CD4-positive, alpha-beta T cell treated with Interleukin-6 for 4 hours (primary cell): ENCODE measurements around the gene CCDC102A.
"Not testable (repeated sequence)": the region's sequence is repeated elsewhere in the genome, so short reads cannot be mapped to it uniquely, and the experiment has no call there.

Experiments
- DNase-seq: peaks from one replicate; pipeline ENCODE4 v3.0.0-alpha.2; 2020; ENCODE audit warnings: mixed read lengths

CCDC102A gene

DNA sequence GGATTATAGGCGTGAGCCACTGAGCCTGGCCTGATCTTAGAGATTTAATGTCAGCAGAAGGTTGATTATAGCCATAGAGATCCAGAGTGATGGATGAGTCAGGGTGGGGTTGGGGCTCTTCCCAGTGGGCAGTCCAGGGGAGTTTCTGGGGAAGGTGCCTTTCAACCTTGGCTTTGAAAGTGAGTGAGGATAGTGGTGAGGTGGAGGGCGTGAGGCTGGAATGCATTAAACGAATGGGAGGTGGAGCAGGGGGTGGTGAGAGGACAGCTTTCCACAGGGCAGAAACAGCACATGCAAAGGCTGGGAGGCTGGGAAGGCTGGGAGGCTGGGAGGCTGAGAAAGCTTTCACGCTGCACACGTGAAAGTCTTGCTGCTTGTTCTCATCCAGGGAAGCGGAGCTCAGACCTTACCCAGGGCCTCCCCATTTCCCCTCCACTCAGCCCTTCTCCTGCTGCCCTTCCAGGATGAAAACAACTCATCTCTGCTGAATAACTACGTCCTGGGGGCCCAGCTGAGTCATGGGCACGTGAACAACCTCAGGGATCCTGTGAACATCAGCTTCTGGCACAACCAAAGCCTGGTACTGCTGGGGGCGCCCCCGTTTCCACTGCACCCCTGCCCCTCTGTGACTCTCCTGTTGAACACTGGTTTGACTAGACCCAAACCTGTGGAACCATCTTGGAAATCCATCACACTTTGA, 28.4 kb upstream of the CCDC102A start:
- no peak for DNase-seq

DNA sequence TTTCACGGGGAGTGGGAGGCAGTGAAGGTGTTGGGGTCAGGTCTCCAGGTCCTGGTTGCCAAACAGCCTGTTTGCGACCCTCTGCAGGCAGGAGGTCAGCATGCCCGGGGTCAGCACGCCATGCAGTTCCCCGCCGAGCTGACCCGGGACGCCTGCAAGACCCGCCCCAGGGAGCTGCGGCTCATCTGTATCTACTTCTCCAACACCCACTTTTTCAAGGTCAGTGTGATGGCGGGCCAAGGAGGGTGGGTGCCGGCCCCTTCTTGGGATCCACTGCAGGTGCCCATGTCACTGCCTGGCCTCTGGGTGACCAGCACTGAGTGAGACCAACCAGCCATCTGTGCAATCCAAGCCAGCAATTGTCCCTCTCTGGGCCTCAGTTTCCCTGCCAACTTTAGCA, 27.4 kb upstream of the CCDC102A start:
- DNase-seq = no peak

DNA sequence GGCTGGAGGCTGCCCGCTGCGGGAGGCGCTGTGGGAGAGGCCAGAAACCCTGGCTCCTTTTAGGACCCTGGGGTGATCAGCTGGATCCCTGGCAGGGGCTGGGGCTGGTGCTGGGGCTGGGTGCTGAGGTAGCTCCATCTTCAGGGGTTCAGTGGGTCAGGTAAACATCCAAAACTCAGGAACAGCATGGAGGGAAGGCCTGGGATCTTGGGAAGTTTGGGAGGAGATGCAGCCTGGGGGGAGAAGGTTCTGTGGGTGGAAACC, 27.0 kb upstream of the CCDC102A start:
- no peak for DNase-seq

DNA sequence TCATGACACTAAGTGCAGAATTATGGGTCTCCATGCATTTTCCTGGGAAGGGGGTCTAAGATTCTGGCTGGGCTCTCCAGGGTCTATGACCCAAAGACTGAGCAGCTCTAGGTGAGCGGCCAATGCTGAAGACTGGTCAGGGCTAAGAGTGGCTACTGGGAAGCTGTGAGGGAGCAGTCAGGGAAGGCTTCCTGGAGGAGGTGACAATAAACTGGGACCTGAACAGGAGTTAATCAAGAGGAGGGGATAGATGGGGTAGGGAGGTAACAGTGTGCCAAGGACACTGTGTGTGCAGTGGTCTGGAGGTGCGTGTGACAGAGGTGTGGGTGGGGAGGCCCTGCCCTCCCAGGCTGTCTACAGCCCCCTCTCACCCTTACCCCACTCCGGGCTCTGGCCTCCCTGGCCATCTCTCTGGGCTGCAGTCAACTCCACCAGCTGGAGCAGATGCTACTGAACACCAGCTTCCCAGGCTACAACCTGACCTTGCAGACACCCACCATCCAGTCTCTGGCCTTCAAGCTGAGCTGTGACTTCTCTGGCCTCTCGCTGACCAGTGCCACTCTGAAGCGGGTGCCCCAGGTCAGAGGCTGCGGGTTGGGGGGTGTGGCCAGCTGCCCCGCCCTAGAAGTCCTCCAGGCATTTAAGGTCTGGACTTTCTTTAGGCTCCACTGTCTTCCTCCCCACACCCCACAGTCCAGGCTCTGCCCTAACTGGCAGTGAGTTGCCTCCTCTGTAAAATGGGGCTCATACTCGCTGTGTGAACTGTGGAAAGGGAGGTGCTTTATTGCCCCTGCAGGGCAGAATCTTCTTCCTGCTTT, 26.5 kb upstream of the CCDC102A start:
- DNase-seq = no peak

DNA sequence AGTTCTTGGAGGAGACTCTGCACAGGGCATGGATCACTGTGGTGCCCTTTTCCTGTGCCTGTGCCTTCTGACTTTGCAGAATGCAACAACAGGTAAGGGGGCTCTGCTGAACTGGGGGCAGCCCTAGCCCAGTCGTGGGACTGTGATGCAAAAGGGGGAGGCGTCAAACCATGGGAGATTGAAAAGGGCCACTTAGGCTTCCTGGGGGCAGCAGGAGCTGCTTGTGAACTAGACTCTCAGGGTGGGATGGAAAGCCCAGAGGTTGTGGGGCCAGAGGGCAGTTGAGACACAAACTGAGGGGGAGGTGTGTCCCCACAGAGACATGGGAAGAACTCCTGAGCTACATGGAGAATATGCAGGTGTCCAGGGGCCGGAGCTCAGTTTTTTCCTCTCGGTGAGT, 25.7 kb upstream of the CCDC102A start:
- no peak for DNase-seq

DNA sequence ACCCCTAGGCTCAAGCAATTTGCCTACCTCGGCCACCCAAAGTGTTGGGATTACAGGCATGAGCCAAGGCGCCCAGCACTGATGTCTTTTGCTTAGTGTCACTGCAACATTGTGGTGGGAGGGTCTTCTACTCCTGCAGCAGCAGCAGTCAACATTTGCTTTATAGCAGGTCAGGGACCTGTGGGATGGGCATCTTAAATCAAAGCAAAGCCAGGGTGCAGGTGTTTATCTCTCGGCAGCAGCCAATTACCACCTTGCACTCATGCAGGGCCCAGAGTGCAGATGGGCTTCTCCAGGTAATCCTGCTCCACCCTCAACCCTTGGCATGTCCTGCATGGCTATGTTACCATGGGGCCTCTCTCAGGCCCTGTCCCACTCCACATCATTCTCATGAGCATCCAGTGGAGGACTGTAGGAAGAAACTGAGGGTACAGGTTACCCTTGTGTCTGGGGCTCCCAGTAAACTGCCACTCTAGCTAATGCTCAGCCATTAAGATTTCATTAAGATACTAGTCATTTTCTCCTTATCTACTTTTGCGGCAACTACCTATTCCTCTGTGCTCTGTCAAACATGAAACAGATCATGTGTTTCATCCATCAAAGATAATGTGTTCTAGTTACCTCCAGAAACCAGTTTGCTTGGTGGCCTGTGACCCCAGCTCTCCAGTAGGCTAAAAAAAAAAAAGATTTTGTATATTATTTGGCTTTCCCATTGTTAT, 22.9 kb upstream of the CCDC102A start:
- no peak for DNase-seq

DNA sequence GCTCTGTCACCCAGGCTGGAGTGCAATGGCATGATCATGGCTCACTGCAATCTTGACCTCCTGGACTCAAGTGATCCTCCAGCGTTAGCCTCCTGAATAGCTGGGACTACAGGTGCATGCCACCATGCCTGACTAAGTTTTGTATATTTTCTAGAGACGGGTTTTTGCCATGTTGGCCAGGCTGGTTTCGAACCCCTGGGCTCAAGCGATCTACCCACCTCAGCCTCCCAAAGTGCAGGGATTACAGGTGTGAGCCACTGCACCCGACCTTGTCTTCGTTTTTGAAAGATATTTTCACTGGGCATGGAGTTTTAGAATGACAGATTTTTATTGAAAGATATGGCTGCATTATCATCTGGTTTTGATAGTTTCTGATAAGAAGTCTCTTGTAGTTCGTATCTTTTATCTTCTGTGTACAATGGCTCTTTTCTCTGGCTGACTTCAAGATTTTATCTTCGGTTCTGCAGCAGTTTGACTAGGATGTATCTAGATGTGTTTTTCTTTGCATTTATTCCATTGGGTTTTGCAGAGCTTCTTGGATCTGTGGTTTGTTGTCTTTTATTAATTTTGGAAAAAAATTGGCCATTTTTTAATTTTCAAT, 20.7 kb upstream of the CCDC102A start:
- DNase-seq = no peak

DNA sequence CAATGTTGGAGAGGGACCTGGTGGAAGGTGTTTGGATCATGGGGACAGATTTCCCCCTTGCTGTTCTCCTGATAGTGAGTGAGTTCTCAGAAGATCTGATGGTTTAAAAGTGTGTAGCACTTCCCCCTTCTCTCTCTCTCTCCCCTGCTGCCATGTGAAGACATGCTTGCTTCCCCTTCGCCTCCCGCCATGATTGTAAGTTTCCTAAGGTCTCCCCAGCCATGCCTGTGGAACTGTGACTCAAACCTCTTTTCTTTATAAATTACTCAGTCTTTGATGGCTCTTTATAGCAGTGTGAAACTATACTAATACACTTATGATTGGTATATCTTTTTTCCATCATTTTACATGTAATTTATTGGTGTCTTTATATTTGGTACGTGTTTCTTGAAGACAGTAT, 19.5 kb upstream of the CCDC102A start:
- DNase-seq = no peak

DNA sequence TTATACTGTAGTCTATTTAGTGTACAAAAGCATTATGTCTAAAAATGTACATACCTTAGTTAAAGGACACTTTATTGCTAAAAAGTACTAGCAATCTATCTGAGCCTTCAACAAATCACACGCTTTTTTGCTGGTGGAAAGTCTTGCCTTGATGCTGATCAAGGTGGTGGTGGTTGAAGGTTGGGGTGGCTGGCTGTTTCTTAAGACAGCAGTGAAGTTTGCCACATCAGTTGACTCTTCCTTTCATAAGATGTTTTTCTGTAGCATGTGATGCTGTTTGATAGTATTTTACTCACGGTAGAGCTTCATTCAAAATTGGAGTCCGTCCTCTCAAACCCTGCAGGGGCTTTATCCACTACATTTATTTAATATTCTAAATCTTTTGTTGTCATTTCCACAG, 14.7 kb upstream of the CCDC102A start:
- no peak for DNase-seq

DNA sequence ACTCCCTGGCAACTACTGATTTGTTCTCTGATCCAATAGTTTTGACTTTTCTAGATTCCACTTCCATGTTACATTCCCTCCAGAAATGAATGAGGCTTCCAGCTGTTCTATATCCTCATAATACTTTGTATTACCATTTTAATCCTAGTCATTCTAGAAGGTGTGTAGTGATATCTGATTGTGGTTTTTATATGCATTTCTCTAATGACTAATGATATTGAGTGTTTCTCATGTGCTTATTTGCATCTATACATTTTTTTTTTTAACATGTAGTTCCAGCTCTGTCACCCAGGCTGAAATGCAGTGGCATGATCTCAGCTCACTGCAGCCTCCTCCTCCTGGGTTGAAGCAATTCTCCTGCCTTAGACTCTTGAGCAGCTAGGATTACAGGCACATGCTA, 13.4 kb upstream of the CCDC102A start:
- DNase-seq = no peak

DNA sequence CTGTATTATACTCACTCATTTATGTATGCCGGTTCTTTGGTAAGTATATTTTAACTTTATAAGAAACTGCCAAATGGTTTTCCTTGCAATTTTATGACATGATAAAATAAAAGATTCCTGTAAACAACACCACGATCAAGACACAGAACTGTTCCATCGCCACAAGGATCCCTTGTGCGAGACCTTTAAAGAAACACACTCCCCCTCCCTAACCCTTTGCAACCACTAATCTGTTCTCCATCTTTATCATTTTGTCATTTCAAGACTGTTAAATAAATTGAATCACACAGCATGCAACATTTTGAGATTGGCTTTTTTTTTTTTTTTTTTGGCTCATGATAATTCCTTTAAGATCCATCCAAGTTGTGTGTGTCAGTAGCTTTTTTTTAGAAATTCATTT, 12.0 kb upstream of the CCDC102A start:
- no peak for DNase-seq

DNA sequence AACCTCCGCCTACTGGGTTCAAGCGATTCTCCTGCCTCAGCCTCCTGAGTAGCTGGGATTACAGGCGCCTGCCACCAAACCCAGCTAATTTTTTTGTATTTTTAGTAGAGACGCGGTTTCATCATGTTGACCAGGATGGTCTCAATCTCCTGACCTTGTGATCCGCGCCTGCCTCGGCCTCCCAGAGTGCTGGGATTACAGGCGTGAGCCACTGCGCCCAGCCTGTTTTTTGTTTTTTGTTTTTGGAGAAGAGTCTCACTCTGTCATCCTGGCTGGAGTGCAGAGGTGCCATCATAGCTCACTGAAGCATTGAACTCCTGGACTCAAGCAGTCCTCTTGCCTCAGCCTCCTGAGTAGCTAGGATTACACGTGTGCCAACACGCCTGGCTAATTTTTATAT, 11.2 kb upstream of the CCDC102A start:
- DNase-seq = not testable (repeated sequence)

DNA sequence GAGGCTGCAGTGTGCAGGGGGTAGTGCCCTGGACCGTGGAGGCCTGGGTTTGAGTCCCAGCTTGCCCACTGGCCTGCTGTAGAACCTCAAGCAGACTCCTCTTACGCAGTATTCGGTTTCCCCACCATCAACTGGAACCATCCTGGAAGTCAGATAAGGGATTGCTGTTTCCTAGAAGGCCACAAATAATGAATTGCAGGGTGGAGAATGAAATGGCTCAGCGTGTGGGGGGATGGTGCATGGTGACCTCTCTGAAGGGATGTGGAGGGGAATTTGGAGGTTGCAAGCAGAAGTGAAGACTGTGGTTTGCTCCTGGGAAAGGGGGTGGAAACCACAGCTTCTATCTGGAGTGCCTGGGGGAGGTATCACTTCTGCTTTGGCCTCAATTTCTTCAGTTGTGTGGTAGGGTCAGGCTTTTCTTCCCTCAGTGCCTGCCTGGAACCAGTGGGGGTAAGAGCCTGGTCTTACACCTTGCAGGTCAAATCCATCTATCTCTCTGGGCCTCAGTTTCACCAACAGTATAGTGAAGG, 7.8 kb upstream of the CCDC102A start:
- DNase-seq = no peak

DNA sequence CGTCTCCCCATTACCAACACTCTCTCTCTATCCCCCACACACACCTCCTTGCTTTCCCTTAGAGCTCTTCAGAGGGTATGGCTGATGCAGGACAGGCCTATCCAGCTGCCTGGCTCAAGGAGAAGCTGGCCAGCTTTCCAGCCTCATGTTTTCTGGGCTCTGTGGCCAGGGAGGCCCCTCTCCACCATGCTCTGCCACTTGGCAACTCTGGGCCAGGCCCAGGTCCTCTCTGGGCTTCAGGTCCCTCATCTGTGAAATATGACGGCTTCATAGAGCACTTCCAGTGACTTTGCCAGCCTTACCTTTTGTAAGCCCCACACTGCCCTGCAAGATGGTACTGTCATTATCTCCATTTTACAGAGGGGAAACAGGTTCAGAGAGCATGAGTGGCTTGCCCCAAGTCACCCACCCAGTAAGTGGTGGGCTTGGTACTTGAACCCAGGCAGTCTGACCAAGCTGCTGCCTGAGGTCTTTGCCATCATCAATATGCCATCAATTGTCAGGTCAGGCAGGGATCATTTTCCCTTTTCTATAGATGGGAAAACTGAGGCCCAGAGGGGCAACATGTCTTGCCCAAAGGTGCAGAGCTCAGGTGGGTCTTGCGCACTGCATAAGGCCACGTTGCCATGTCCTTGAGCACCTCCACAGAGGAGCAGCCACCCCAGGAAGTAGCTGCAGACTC, 5.5 kb upstream of the CCDC102A start:
- DNase-seq = no peak

DNA sequence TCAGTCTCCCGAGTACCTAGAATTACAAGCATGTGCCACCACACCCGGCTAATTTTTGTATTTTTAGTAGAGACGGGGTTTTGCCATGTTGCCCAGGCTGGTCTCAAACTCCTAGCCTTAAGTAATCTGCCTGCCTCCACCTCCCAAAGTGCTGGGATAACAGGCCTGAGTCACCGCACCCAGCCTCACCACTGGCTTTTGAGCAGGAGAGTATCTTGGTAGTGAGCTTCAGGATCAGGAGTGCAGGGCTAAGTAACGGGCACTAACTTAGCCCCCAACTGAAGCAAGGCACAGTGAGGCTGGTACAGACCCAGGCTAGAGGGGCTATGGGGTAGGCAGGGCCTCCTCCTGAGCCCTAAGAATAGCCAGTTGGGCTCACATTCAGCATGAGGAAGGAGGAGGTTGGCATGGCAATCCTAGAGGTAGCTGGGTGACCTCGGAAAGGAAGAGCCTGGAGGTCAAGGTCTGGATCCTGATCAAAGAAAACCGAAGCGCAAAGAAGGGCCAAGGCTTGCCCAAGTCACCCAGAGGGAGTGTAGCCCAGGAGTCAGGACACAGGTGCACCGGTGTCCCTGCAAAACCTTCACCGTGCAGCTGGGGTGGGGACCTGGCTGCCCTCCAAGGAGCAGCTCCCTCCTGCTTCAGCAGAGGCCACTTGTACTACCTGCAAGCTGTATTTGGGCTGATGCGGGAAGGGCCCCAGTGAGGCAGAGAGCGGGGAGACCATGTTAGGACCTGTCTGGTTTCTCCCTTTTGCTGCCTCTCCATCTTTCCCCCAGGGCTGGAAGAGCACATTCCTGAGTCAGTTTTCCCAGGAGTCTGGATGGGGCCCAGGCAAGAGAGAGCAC, 4.8 kb upstream of the CCDC102A start:
- DNase-seq = no peak

DNA sequence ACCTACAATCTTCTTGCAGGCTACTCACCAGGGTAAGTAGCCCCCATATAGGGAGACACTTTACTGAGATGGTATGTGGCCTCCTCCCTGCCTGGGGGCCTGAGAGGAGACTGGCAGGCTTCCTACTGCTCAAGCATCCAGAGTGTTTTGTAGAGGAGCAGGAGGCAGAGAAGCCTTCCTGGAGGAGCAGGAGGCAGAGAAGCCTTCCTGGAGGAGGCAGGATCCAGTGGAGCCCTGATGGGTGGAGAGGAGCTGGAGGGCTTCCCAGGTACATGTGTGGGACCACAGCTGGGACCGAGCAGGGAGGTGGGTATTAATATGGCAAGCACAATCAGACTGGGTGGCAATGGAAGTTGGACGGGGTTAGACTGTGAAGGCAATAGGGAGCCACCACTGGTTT, 4.0 kb upstream of the CCDC102A start:
- no peak for DNase-seq

DNA sequence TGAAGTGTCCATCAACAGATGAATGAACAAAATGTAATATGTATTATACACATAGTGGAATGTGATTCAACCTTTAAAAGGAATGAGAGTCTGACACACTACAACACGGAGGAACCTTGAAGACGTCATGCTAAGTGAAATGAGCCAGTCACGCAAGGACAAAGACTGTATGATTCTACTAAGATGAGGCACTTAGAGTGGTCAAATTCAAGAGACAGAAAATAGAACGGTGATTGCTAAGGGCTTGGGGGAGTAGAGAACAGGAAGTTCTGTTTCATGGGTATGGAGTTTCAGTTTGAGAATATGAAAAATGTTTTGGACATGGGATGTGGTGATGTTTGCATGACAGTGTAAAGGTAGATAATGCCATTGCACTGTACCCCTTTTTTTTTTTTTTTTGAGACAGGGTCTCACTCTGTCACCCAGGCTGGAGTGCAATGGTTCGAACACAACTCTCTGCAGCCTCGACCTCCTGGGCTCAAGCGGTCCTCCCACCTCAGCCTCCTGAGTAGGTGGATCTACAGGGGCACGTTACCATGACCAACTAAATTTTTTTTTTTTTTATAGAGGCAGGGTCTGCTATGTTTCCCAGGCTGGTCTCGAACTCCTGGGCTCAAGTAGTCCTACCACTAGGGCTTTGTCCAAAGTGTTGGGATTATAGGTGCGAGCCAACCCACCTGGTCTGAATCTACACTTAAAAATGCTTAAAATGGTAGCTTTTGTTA, 2.9 kb upstream of the CCDC102A start:
- no peak for DNase-seq

DNA sequence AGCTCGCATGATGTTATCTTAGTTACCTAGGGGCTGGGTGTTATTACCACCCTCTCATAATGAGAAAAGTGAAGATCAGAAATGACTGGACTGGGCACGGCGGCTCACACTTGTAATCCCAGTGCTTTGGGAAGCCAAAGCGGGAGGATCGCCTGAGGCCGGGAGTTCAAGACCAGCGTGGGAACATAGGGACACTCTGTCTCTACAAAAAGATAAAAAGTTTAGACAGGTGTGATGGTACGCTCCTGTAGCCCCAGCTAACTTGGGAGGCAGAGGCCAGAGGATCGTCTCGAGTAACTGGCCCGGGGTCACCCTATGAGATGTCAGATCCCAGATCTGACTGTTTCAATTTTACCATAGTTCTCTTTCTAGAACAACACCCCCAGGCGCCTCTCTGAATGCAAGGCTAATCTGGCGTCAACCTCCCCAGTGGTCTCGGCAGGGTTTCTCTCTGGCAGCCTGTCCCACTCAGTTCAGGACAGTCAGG, 1.9 kb upstream of the CCDC102A start:
- DNase-seq = no peak

DNA sequence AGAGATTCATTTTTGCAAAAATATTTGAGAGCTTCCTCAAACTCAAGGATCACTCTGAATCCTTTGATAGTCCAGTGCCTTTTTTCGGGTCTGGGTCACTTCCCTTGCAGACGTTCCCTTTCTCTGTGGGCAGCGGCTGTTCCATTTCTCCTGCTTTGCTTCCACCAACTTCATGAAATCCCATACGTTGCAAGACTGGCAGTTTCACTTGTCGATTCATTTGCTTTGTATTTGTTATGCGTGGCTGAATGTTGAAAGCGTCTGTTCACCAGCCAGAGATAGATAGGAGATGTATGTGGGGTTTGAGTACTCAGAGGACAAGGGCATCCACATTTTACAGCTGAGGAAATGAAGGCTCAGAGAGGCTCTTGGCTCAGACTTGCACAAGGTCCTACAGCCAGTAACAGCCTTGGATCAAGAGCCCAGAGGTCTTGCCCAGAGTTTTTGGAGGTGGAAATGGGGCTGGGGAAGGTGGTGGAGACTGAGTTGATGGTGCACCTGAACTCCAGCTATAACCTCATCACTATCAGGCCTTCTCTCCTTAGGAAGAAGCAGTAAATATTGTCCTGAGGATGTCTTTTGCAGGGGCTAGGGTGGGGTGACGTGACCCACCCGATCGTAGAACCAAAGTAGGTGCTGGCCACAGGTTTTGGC, 1.3 kb upstream of the CCDC102A start:
- DNase-seq = no peak

DNA sequence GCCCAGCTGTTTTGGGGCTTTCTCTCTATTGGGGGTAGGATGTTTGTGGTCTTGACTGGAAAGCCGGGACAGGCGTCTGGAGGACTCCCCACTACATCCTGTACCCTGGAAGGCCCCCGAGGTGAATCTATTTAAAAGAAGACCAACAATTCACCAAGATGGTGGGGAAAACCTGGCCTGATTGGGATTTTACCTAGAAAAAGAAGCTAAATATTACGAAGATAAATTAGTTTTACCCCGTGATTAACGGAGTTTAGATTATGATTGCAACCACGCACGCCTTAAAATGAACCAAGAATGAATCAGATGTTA, 779 bp upstream of the CCDC102A start:
- DNase-seq = no peak
